PC-3 (cell line): ENCODE data around the gene PCDH1. TPM values are rescaled to one million over a fixed set of nuclear protein-coding genes. Genes with fewer than 3 reads are reported as not detected.

Source experiments
- ATAC-seq: fragments of 200-7000 bp; cut with Tn5 transposase; 2 replicates; pipeline ENCODE4 v1.9.1; 2020; ENCODE audit warnings: mild to moderate bottlenecking, moderate library complexity
- Bru-seq: library from RNA; stranded (reverse); fragments of 400-500 nt; gene quantifications from one replicate; lab custom pipeline; 2021; lab: Mats Ljungman, UMichigan
- BruChase-seq, 2 experiments: library from RNA; stranded (reverse); fragments of 400-500 nt; gene quantifications; one replicate each; lab custom pipeline; 2021; lab: Mats Ljungman, UMichigan
- BruUV-seq: library from RNA; stranded (reverse); fragments of 400-500 nt; replicated peaks from 2 replicates; lab custom pipeline; 2021; lab: Mats Ljungman, UMichigan
- CTCF ChIA-PET: fragments of 300-600 bp; sonication (Branson Sonifier 250); formaldehyde crosslinking; loops from one replicate; lab custom pipeline; 2022; ENCODE audit warnings: antibody characterized with exemption; lab: Charles Lee
- POLR2A ChIA-PET: fragments of 300-600 bp; sonication (Branson Sonifier 250); formaldehyde crosslinking; loops from one replicate; lab custom pipeline; 2022; ENCODE audit warnings: antibody characterized with exemption; ENCODE audit not compliant: unreplicated experiment; lab: Charles Lee
- DNase-seq: peaks from one replicate; pipeline ENCODE4 v3.0.0-alpha.2; 2015
- H2AFZ ChIP-seq: fragments of 300-600 bp; sonication (generic); 2 replicates; pipeline ENCODE4 v1.6.0; 2016; ENCODE audit warnings: antibody characterized with exemption, low read length
- H3F3A ChIP-seq: fragments of 300-600 bp; sonication (generic); one replicate; pipeline ENCODE4 v1.6.0; 2017; ENCODE audit warnings: antibody characterized with exemption, low read length, control low read depth, mild to moderate bottlenecking; ENCODE audit not compliant: unreplicated experiment
- H3K27ac ChIP-seq: fragments of 300-600 bp; sonication (generic); 2 replicates; pipeline ENCODE4 v1.5.1; 2016; ENCODE audit warnings: mild to moderate bottlenecking, low read length
- H3K27me3 ChIP-seq: fragments of 300-600 bp; sonication (generic); 2 replicates; pipeline ENCODE4 v1.6.1; 2016; ENCODE audit warnings: low read length, mixed read lengths
- H3K36me3 ChIP-seq: fragments of 300-600 bp; sonication (generic); 2 replicates; pipeline ENCODE4 v1.6.1; 2016; ENCODE audit warnings: low read depth, mixed run types, low read length, mixed read lengths
- H3K4me1 ChIP-seq: fragments of 300-600 bp; sonication (generic); 2 replicates; pipeline ENCODE4 v1.5.1; 2016; ENCODE audit warnings: low read length; ENCODE audit not compliant: insufficient read depth
- H3K4me2 ChIP-seq: fragments of 300-600 bp; sonication (generic); 2 replicates; pipeline ENCODE4 v1.6.0; 2016; ENCODE audit warnings: low read length
- H3K4me3 ChIP-seq: fragments of 300-600 bp; sonication (generic); 2 replicates; pipeline ENCODE4 v1.5.1; 2016; ENCODE audit warnings: mild to moderate bottlenecking, low read length, mixed read lengths
- H3K79me2 ChIP-seq: fragments of 300-600 bp; sonication (generic); 2 replicates; pipeline ENCODE4 v1.6.1; 2017; ENCODE audit warnings: low read length, mixed read lengths
- H3K9ac ChIP-seq: fragments of 300-600 bp; sonication (generic); 2 replicates; pipeline ENCODE4 v1.6.0; 2016; ENCODE audit warnings: mild to moderate bottlenecking, low read length
- H3K9me2 ChIP-seq: fragments of 300-600 bp; sonication (generic); replicated peaks from 2 replicates; pipeline ENCODE4 v1.6.1; 2016; ENCODE audit warnings: mixed run types, low read length, mixed read lengths
- H3K9me3 ChIP-seq: fragments of 300-600 bp; sonication (generic); 2 replicates; pipeline ENCODE4 v1.6.1; 2016; ENCODE audit warnings: low read length, mixed read lengths
- H4K20me1 ChIP-seq: fragments of 300-600 bp; sonication (generic); 2 replicates; pipeline ENCODE4 v1.6.1; 2016; ENCODE audit warnings: low read length, mixed read lengths
- CTCF ChIP-seq: fragments of 300-600 bp; sonication (generic); conservative IDR thresholded peaks from 2 replicates; pipeline ENCODE4 v1.5.1; 2017; ENCODE audit warnings: antibody characterized with exemption, low read depth, mild to moderate bottlenecking, low read length
- EZH2 ChIP-seq: fragments of 300-600 bp; sonication (generic); IDR thresholded peaks from one replicate; pipeline ENCODE4 v1.6.1; 2017; ENCODE audit warnings: antibody characterized with exemption, mild to moderate bottlenecking, low read length; ENCODE audit not compliant: unreplicated experiment
- EZH2phosphoT487 ChIP-seq: fragments of 300-600 bp; sonication (generic); IDR thresholded peaks from 2 replicates; pipeline ENCODE4 v1.6.1; 2018; ENCODE audit warnings: mild to moderate bottlenecking, antibody characterized with exemption, low read length, borderline replicate concordance
- intact Hi-C: fragments of 100-400 bp; cut with micrococcal nuclease; formaldehyde crosslinking; loops from 2 replicates; pipeline ENCODE4 v1.9.0; 2023
- long read RNA-seq: library from polyadenylated mRNA; unstranded; transcript quantifications from one replicate; pipeline ENCODE4 v2.0.0, GENCODE V29; 2021; ENCODE audit not compliant: unreplicated experiment
- total RNA-seq: library from RNA; depleted of rRNA; stranded (reverse); fragments of >200 nt; gene quantifications from 2 replicates; pipeline ENCODE4 v1.2.3, GENCODE V29; 2014; rRNA removed

Gene PCDH1
- total RNA-seq = 53.0 and 55.8 TPM in 2 replicates
- Bru-seq, nascent RNA = percentile 65 among the genes with signal in this experiment
- BruChase-seq, experiment 1, labeled RNA remaining after a 6-hour chase = percentile 75 among the genes with signal in this experiment
- percentile 70 among the genes with signal in this experiment for BruChase-seq, experiment 2, labeled RNA remaining after a 2-hour chase
- long read RNA-seq, transcript PCDH1-203 (3 exons, 3,827 nt) = major isoform, 19 of 85 reads
- long read RNA-seq, partial matches to known transcripts = 11 of 85 reads
- long read RNA-seq, other reads (novel, unspliced or antisense) = 55 of 85 reads

GRCh38 chr5:141878186-141878710, at the start of gene PCDH1:
Gene PCDH1 (minus strand): TSS chr5:141878410. CDS start chr5:141878262, 148 bp downstream.
- H3K4me3 ChIP-seq = peak within 1 kb of the TSS; percentile 81
- ATAC-seq = peak; percentile 40
- TF ChIP-seq EZH2 (no peak), EZH2phosphoT487 (no peak), CTCF (no peak)
- H3K9me3 ChIP-seq = no peaks in the 10 kb centered on the region
- H2AFZ ChIP-seq = peak within 1 kb of the TSS; percentile 92
- BruUV-seq = no TSS peak
- peak; percentile 43 for DNase-seq
- POLR2A ChIA-PET = interaction anchor here (0.7 to 1.3 kb wide), 3 partner anchors 28 to 57 kb away, joined by 5 to 13 read pairs (median 8); partner anchors contain the start of gene DELE1
- H3K9me2 ChIP-seq = no peaks in the 10 kb centered on the region
- no peaks in the 10 kb centered on the region for H3K36me3 ChIP-seq
- no peaks in the 10 kb centered on the region for H3K27me3 ChIP-seq
- peaks cover 9% of the 10 kb centered on the region; the same call in 1 of the 2 replicates for H3K4me1 ChIP-seq
- H4K20me1 ChIP-seq = no peaks in the 10 kb centered on the region
- CTCF ChIA-PET = interaction anchor here (0.7 to 2.2 kb wide), 3 partner anchors 121 to 240 kb away, joined by 5 to 10 read pairs (median 8); no protein-coding TSS in a partner anchor
- H3K4me2 ChIP-seq = peak within 1 kb of the TSS; percentile 97
- 0 out of 2 replicates have a peak within 1 kb of the TSS, but pooled peaks have one; percentile 37 for H3K27ac ChIP-seq
- intact Hi-C loops = loop anchor here (2.0 to 10.0 kb wide), 2 partner anchors 63 to 185 kb away; no protein-coding TSS in a partner anchor
- no peaks in the 10 kb centered on the region for H3F3A ChIP-seq
- H3K79me2 ChIP-seq = peaks cover 45% of the 10 kb centered on the region
- H3K9ac ChIP-seq = peak within 1 kb of the TSS; percentile 76

GRCh38 chr5:141926434-141926833, 48.2 kb upstream of the PCDH1 start:
- no TSS peak for BruUV-seq
- POLR2A ChIA-PET = no interaction called here
- ATAC-seq = no peak

More at GRCh38 chr5:141926434-141926833, 48.2 kb upstream of the PCDH1 start:
- no peaks in the 10 kb centered on the region for H3K9me3 ChIP-seq
- no peak overlapping the region for H3K27ac ChIP-seq
- H2AFZ ChIP-seq = no peak overlapping the region
- no peaks in the 10 kb centered on the region for H3K9me2 ChIP-seq
- H3K27me3 ChIP-seq = no peaks in the 10 kb centered on the region
- H3K9ac ChIP-seq = no peak overlapping the region
- peaks cover 24% of the 10 kb centered on the region for H3K36me3 ChIP-seq
- no peaks in the 10 kb centered on the region for H3F3A ChIP-seq
- H3K79me2 ChIP-seq = peaks cover 27% of the 10 kb centered on the region
- no peak for TF ChIP-seq CTCF
- no peak for TF ChIP-seq EZH2
- no peak for TF ChIP-seq EZH2phosphoT487
- CTCF ChIA-PET = no interaction called here
- H4K20me1 ChIP-seq = no peaks in the 10 kb centered on the region
- peaks cover 8% of the 10 kb centered on the region; the same call in 1 of the 2 replicates for H3K4me1 ChIP-seq
- no peak for DNase-seq
- no peak overlapping the region for H3K4me3 ChIP-seq
- intact Hi-C loops = no loop called here
- no peak overlapping the region for H3K4me2 ChIP-seq
